ENCODE data around the gene SRSF8.

The SRSF8 gene

GRCh38 chr11:95070471-95070870, 3.8 kb downstream of the SRSF8 start:
- DNase-seq, result no peak

DNA sequence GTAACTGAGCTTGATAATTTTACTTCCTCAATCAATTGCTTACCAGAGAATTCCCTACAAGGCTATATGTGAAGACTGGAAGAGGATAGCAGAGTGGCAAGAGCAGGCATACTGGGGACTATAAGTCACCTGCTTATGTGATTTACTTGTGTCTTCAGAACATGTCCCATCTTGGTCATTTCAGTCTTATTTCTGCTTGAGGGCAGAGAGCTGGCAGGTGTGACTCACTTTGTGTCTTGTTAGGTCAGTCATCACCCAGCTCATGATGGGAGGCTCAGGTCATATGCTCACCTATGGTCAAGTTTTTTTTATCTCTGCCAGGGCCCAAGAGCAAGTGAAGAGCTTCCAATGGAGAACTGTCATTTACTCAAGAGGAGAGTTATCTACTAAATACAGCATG, 6.2 kb downstream of the SRSF8 start:
- DNase-seq, result no peak

- no peak for DNase-seq
These were observed 8.3 kb downstream of the SRSF8 start for GRCh38 chr11:95074792-95075563.

DNA sequence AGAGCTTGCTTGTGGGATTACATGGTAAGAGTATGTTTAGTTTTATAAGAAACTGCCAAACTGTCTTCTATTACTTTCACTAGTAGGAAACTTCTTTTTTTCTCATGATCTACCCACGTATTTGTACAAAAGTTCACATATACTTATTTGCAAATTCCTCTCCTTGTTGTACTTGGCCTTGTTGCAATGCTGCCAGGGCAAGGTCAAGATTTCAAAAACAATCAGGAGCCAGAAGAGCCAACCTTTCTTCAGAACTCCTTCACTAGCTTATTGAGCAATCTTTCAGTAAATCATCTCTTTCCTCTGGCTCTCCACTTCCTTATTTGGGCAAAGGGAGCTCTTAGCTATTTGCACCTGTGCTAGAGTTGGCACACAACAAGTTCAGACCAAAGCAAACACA, 9.7 kb downstream of the SRSF8 start:
- no peak for DNase-seq

- DNase-seq, result no peak
These were observed 10.3 kb downstream of the SRSF8 start for GRCh38 chr11:95076981-95077380.

DNA sequence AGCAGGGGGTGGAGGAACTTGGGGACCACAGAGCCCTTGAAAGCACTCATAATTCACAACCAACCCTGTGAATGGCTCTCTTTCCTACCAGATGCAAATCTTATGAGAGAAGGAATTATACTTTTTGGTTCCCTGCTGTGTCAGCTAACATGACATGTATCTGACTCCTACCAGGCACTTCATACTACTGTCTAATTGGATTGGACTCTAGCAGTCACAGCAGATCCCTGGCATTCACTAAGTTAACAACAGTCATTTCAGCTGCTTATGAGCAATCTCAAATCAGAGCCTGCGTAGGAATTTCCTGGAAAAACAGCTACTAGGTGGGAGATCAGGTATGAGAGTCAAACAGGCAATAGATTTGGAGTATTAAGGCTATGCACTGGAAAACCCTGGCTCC, 11.8 kb downstream of the SRSF8 start:
- DNase-seq, result no peak

DNA sequence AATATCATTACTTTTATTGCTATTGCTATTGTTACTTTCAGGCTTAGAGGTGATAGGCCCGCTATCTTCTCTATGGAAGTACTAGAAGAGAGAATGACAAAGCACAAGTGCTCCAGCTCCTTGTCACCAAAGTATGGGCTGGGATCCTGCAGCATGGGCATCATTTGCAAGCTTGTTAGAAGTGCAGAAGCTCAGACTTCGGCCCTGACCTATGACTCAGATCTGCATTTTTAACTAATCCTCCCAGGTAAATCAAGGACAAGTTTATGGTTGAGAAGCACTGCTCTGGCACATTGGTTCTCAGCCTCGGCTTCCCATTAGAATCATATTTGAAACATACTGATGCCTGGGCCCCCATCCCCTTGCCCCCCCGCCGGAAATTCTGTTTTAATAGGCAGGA, 14.3 kb downstream of the SRSF8 start:
- no peak for DNase-seq

- DNase-seq, result no peak
These were observed 14.7 kb downstream of the SRSF8 start for GRCh38 chr11:95081412-95081811.

DNA sequence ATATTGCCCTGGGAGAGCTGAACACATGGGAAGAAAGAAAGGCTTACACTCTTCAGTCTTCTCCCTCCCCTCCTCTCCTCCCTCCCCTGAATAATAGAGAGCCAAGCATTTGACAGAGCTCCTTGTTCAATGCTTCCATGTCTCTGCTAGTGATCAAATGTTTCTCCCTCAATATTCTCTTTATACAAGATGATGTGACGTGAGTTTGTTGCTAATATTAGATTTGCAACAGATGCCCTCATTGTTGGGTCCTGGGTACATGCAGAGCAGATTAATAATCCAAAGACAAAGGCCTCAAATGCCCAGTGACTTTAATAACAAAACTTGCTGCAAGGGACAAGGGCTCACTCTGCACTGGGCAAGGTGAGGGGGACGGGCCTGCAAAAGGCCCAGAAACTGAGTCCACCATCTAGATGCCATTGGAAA, 15.9 kb downstream of the SRSF8 start:
- DNase-seq, result no peak

DNA sequence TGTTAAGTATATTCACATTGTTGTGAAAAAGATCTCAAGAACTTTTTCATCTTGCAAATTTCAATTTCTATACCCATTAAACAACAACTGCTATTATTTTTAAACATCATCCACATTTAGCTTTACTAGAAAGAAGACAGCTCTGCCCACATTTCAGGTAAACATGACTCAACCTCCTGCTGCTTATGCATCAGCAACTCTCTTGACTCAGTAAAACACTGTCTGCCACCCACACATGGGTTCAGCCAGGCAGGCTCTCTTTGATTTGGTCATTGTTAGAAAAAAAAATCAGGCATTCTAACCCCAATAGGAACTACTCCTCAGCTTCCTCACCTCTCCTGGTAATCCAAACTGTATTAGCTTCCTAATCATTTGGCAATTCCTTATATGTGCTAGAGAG, 17.8 kb downstream of the SRSF8 start:
- peak; percentile 37 for DNase-seq

GRCh38 chr11:95085117-95085816, 18.5 kb downstream of the SRSF8 start:
- DNase-seq, result no peak

DNA sequence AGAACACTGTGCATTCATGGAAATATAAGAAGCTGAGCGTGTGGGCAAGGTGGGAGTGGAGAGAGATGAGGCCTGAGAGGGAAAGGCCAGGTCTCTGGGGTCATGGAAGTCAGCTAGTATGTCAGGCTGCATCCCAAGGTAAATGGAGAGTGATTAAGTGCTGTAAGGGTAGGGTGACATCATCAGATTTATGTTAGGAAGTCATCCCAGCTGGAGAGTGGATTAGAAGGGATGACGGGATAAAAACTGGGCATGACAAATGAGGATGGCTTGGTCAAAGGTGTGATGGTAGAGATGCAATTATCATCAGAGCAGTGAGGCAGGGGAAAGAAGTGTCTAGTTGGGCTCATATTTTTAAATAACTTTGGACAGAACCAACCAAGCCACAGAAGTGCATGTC, 19.4 kb downstream of the SRSF8 start:
- no peak for DNase-seq

GRCh38 chr11:95086836-95087570, 20.3 kb downstream of the SRSF8 start:
- DNase-seq, result no peak

- no peak for DNase-seq
These were observed 22.4 kb downstream of the SRSF8 start for GRCh38 chr11:95088946-95089619.

DNA sequence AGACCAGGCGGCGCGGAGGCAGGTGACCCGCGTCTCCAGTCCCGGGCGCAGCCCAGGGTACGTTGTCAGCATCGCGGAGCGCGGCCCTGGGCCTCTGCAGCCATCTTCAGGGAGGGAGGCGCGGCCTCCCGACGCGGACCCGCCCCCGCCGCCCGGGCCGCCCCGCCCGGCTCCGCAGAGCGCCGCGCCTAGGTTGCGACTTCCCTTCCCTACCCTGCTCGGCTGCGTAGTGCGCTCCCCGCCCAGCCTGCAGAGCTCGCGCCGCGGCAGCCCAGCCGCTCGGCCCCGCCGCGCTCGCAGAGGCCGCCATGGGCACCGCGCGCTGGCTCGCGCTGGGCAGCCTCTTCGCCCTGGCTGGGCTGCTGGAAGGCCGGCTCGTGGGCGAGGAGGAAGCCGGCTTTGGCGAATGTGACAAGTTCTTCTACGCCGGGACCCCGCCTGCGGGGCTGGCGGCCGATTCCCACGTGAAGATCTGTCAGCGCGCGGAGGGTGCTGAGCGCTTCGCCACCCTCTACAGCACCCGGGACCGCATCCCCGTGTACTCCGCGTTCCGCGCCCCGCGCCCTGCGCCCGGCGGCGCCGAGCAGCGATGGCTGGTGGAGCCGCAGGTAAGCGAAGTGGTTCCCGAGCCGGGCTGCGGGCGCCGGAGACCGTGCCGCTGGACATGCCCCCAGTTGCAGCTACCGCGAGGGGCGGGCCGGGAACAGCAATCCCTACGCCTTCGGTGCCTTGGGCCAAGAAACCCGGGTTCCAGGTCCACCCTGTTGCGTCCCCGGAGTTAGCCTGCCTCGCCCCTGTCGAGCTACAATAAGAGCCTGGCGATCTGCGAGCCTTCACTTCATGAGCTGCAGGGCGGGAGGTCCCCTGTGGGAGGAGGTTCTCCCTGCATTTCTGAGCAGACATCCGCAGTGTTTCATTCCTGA, 23.2 kb downstream of the SRSF8 start, which contains the start of gene ENDOD1:
ENDOD1 (plus strand) TSS at position 227 of the 923 bp plus-strand sequence; CDS start at position 309, 82 bp downstream.
- peak; percentile 75 for DNase-seq

DNA sequence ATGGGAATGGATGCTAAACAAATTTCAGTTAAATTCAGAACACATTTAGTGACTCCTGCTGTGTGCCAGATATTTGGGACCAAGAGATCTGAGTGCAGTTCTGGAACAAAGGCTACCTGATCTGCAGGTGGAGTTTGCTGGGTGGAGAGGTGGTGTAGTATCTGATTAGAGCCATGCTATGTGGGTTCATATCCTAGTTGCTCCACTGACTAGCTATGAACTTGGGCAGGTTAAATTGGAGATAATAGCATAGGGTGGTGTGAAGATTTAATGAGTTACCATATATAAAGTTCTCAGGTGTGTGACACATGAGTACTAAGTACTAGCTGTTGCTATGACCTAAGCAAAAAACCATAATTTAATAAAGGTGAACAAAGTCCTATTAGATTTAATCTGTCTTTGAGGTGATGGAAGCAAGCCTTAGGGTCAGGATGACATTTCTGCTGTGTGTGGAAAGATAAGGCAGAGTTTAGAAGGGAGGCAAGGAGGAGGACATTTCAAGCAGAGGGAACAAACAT, 25.0 kb downstream of the SRSF8 start:
- no peak for DNase-seq

- no peak for DNase-seq
These were observed 26.0 kb downstream of the SRSF8 start for GRCh38 chr11:95092549-95093324.

DNA sequence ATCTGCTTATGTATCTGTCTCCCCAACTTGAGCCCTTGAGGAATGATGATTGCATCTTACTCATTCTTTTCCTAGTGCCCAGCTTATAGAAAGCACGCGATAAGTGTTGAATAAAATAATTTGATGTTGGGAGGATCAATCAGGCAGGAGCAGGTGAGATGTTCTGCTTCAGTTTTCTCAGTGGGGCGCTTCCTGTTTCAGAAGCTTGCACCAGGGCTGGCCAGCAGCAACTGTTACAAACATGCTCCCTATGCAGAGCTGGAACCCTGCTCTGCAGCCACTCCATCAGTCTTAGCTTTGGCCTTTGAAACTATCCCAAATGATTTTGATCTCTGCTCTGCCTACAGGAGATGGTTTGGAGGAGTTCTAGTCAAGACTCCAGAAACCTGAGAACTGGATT, 26.8 kb downstream of the SRSF8 start:
- DNase-seq, result no peak

DNA sequence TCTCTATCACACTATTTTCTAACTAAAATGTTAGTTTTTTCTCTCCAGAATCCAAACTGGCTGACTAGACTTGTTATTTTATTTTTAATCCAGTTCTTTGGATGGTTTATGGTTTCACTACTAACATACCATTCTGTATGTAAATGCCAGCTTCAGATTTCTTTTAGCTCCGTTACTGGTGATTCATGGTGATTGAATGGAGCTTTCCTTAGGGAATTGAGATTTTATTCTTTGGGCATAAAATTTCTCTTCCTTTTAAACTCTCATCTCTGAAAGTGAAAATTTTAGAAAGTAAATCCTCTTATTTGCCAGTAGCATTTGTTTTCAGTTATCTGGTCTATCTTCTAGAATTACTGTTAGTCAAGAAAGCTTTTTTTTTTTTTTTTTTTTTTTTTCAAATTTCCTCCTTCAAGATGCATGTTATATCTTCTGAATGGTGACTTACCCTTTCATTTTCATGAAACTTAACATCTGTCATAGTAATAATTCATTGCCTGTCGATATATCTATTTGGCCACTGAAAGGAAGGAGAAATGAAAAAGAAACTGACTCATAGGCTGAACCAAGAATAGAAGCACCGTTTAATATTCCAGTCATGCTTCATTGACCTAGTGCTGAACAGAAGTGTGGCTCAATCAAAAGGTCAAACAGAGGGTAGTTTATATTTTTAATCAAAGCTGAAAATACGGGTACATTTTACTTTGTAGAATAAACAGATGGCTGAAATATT, 29.3 kb downstream of the SRSF8 start:
- no peak for DNase-seq

DNA sequence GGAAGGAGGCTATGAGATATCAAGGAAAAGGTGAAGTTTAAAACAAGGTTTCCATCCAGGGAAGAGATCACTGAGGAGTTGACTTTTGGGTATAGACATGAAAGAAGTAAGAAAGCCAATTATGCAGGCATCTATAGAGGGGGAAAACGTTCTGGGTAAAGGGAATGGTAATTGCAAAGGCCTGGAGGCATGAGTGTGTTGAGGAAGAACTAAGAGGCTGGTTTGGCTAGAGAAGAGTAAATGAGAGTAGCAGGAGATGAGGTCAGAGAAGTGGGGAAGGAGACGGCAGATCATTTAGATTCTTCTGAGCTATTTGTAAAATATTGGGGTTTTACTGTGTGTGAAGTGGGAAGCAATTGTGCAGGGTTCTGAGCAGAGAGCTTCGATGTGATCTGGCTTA, 30.5 kb downstream of the SRSF8 start:
- DNase-seq, result no peak

Measured in NK-92 treated with Interleukin-12 subunit alpha and Interleukin-12 subunit beta, amount 100 ng/mL, for 24 hours (cell line).